ENCODE measurements around the gene PPDPF. TPM values are rescaled to one million over a fixed set of nuclear protein-coding genes. Genes with fewer than 3 reads are reported as not detected.

The PPDPF gene
- total and polyA plus RNA-seq, 2 donors (not counting 1 experiment from before 2014, with no cell fraction given) = 34.0 to 58.0 TPM

GRCh38 chr20:63546256-63546955 lies 25.8 kb downstream of the PPDPF start:
- Histone ChIP-seq H3K9me3 (ENCODE audit: control insufficient read depth, insufficient read depth, low read depth, low read length) (no peaks in the 10 kb centered on the region), H4K20me1 (ENCODE audit: control insufficient read depth, extremely low read depth, insufficient read depth, low read length) (no peaks in the 10 kb centered on the region), H3K27ac (ENCODE audit: insufficient read depth, low read length) (no peak overlapping the region), H3K27me3 (ENCODE audit: control insufficient read depth, insufficient read depth, low read length) (peaks cover 11% of the 10 kb centered on the region), H3K9ac (ENCODE audit: insufficient read depth, low read length) (no peak overlapping the region), H3K36me3 (ENCODE audit: control insufficient read depth, insufficient read depth, low read length) (no peaks in the 10 kb centered on the region), H3K4me1 (ENCODE audit: control insufficient read depth, extremely low read depth, insufficient read depth, low read length) (no peaks in the 10 kb centered on the region), H2AFZ (ENCODE audit: low read length) (no peak overlapping the region), H3K4me3 (replicated peaks in 1 of 4; ENCODE audit: control extremely low read depth in 1 of 4, insufficient read depth in 1 of 4, low read depth in 3 of 4, low read length in 4 of 4) (no peak overlapping the region), H3K4me2 (ENCODE audit: extremely low read depth, insufficient read depth, low read length) (no peak overlapping the region), H3K79me2 (ENCODE audit: control insufficient read depth, insufficient read depth, low read length) (no peaks in the 10 kb centered on the region)
- DNase-seq (ENCODE audit: low read depth in 2 of 2) = no peak
- TF ChIP-seq CTCF (conservative IDR thresholded peaks at IDR 0.05 in 1 of 2, IDR thresholded peaks at IDR 0.05 in 1 of 2; ENCODE audit: low read depth in 1 of 2, low read length in 2 of 2) = no peak
- TF ChIP-seq EZH2 (IDR thresholded peaks at IDR 0.05; ENCODE audit: low read length, missing control alignments) = no peak

GRCh38 chr20:63546956-63547724 lies 26.6 kb downstream of the PPDPF start:
- no peak for DNase-seq (ENCODE audit: low read depth in 2 of 2)
- no peaks in the 10 kb centered on the region for H3K4me1 ChIP-seq (ENCODE audit: control insufficient read depth, extremely low read depth, insufficient read depth, low read length)
- no peak overlapping the region for H3K4me2 ChIP-seq (ENCODE audit: extremely low read depth, insufficient read depth, low read length)
- H2AFZ ChIP-seq (ENCODE audit: low read length) = no peak overlapping the region
- H3K27ac ChIP-seq (ENCODE audit: insufficient read depth, low read length) = no peak overlapping the region
- no peaks in the 10 kb centered on the region for H3K9me3 ChIP-seq (ENCODE audit: control insufficient read depth, insufficient read depth, low read depth, low read length)
- H3K27me3 ChIP-seq (ENCODE audit: control insufficient read depth, insufficient read depth, low read length) = peaks cover 11% of the 10 kb centered on the region
- no peaks in the 10 kb centered on the region for H3K36me3 ChIP-seq (ENCODE audit: control insufficient read depth, insufficient read depth, low read length)
- H3K4me3 ChIP-seq (replicated peaks in 1 of 4; ENCODE audit: control extremely low read depth in 1 of 4, insufficient read depth in 1 of 4, low read depth in 3 of 4, low read length in 4 of 4) = no peak overlapping the region
- TF ChIP-seq CTCF (conservative IDR thresholded peaks at IDR 0.05 in 1 of 2, IDR thresholded peaks at IDR 0.05 in 1 of 2; ENCODE audit: low read depth in 1 of 2, low read length in 2 of 2) = no peak
- no peak for TF ChIP-seq EZH2 (IDR thresholded peaks at IDR 0.05; ENCODE audit: low read length, missing control alignments)
- H3K9ac ChIP-seq (ENCODE audit: insufficient read depth, low read length) = no peak overlapping the region
- no peaks in the 10 kb centered on the region for H3K79me2 ChIP-seq (ENCODE audit: control insufficient read depth, insufficient read depth, low read length)
- H4K20me1 ChIP-seq (ENCODE audit: control insufficient read depth, extremely low read depth, insufficient read depth, low read length) = no peaks in the 10 kb centered on the region

- Histone ChIP-seq H3K36me3 (ENCODE audit: control insufficient read depth, insufficient read depth, low read length) (no peaks in the 10 kb centered on the region), H3K27ac (ENCODE audit: insufficient read depth, low read length) (no peak within 1 kb of the TSS), H3K4me2 (ENCODE audit: extremely low read depth, insufficient read depth, low read length) (no peak within 1 kb of the TSS), H3K27me3 (ENCODE audit: control insufficient read depth, insufficient read depth, low read length) (peaks cover 11% of the 10 kb centered on the region), H3K4me1 (ENCODE audit: control insufficient read depth, extremely low read depth, insufficient read depth, low read length) (no peaks in the 10 kb centered on the region), H4K20me1 (ENCODE audit: control insufficient read depth, extremely low read depth, insufficient read depth, low read length) (no peaks in the 10 kb centered on the region), H2AFZ (ENCODE audit: low read length) (no peak within 1 kb of the TSS), H3K9me3 (ENCODE audit: control insufficient read depth, insufficient read depth, low read depth, low read length) (no peaks in the 10 kb centered on the region), H3K4me3 (replicated peaks in 1 of 4; ENCODE audit: control extremely low read depth in 1 of 4, insufficient read depth in 1 of 4, low read depth in 3 of 4, low read length in 4 of 4) (no peak within 1 kb of the TSS), H3K79me2 (ENCODE audit: control insufficient read depth, insufficient read depth, low read length) (no peaks in the 10 kb centered on the region), H3K9ac (ENCODE audit: insufficient read depth, low read length) (no peak within 1 kb of the TSS)
- no peak for DNase-seq (ENCODE audit: low read depth in 2 of 2)
- no peak for TF ChIP-seq CTCF (conservative IDR thresholded peaks at IDR 0.05 in 1 of 2, IDR thresholded peaks at IDR 0.05 in 1 of 2; ENCODE audit: low read depth in 1 of 2, low read length in 2 of 2)
- TF ChIP-seq EZH2 (IDR thresholded peaks at IDR 0.05; ENCODE audit: low read length, missing control alignments) = no peak
Observed at GRCh38 chr20:63547725-63548480, 27.3 kb downstream of the PPDPF start, which contains the start of gene SRMS. Gene SRMS, minus strand, starts transcription at chr20:63547749. Its CDS starts 286 bp downstream, at chr20:63547463.
